ENCODE results near the gene CCL18. TPM values are rescaled to one million over a fixed set of nuclear protein-coding genes. Genes with fewer than 3 reads are reported as not detected.

CCL18 gene
- total and polyA plus RNA-seq, 9 donors: 0.20 to 28.4 (median 0.90) TPM; not detected in 3

DNA sequence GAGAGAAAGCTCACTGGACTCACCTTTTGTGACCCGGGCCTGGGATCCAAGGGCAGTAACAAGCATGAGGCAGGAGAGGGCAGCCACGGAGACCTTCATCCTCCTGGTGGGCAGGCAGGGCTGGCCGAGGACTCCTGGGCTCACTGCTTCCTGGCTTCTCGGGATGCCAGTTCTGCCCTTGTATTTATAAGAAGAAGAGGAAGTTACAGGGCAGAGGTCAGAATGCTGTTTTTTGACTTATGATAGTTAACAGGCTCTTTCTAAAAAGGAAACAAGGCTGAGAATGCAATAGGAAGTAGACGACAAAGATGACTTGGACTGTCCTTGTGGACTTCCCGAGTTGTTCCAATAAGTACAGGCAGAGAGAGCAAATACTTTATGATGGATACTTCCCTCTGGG lies 46.3 kb upstream of the CCL18 start, which contains the start of gene CCL23:
Gene CCL23 (minus strand): TSS at position 174 of the 400 bp plus-strand sequence. CDS start 75 bp downstream, at position 99.
- Histone ChIP-seq H3K27me3 (no peaks in the 10 kb centered on the region), H3K27ac (no peak within 1 kb of the TSS), H3K4me3 (no peak within 1 kb of the TSS), H3K36me3 (no peaks in the 10 kb centered on the region), H3K4me1 (ENCODE audit: insufficient read depth) (no peaks in the 10 kb centered on the region), H3K9me3 (peaks cover 0 to 2% of the 10 kb centered on the region in 2 donors)
- 46 to 55% (median 48%) methylated on average over 6 of the region's 6 CpGs for WGBS, 3 donors
- DNase-seq: no peak
- intact Hi-C loops (cut with DNase I): no loop called here
- TF ChIP-seq POLR2A (IDR thresholded peaks at IDR 0.05) (no peak), EP300 (IDR thresholded peaks at IDR 0.05) (no peak)
- TF ChIP-seq, protein P1, sequence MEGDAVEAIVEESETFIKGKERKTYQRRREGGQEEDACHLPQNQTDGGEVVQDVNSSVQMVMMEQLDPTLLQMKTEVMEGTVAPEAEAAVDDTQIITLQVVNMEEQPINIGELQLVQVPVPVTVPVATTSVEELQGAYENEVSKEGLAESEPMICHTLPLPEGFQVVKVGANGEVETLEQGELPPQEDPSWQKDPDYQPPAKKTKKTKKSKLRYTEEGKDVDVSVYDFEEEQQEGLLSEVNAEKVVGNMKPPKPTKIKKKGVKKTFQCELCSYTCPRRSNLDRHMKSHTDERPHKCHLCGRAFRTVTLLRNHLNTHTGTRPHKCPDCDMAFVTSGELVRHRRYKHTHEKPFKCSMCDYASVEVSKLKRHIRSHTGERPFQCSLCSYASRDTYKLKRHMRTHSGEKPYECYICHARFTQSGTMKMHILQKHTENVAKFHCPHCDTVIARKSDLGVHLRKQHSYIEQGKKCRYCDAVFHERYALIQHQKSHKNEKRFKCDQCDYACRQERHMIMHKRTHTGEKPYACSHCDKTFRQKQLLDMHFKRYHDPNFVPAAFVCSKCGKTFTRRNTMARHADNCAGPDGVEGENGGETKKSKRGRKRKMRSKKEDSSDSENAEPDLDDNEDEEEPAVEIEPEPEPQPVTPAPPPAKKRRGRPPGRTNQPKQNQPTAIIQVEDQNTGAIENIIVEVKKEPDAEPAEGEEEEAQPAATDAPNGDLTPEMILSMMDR (IDR thresholded peaks at IDR 0.05): no peak

DNA sequence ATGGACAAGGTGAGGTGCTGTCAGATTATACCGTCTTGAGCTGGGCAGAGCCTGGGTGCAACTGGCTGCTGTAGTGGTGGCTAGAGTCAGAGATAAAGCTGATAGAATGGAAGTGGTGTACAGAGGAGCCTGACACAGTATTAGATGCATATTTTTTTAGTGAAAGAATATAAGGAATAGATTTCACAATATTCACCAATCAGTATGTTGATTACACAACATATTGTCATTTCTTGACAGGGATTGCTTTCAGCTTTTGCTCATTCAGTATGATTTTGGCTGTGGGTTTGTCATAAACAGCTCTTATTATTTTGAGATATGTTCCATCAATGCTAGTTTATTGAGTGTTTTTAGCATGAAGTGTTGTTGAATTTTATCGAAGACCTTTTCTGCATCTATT lies 44.6 kb upstream of the CCL18 start:
- Histone ChIP-seq H3K4me3 (no peak overlapping the region), H3K36me3 (no peaks in the 10 kb centered on the region), H3K27me3 (no peaks in the 10 kb centered on the region), H3K4me1 (ENCODE audit: insufficient read depth) (no peaks in the 10 kb centered on the region), H3K27ac (no peak overlapping the region), H3K9me3 (peaks cover 0 to 7% of the 10 kb centered on the region in 2 donors)
- TF ChIP-seq POLR2A (IDR thresholded peaks at IDR 0.05): no peak
- TF ChIP-seq, protein P1 (IDR thresholded peaks at IDR 0.05): no peak
- TF ChIP-seq EP300 (IDR thresholded peaks at IDR 0.05): no peak
- no peak for DNase-seq
- intact Hi-C loops (cut with DNase I): no loop called here
- 84 to 93% (median 91%) methylated on average over 2 of the region's 2 CpGs for WGBS, 3 donors

DNA sequence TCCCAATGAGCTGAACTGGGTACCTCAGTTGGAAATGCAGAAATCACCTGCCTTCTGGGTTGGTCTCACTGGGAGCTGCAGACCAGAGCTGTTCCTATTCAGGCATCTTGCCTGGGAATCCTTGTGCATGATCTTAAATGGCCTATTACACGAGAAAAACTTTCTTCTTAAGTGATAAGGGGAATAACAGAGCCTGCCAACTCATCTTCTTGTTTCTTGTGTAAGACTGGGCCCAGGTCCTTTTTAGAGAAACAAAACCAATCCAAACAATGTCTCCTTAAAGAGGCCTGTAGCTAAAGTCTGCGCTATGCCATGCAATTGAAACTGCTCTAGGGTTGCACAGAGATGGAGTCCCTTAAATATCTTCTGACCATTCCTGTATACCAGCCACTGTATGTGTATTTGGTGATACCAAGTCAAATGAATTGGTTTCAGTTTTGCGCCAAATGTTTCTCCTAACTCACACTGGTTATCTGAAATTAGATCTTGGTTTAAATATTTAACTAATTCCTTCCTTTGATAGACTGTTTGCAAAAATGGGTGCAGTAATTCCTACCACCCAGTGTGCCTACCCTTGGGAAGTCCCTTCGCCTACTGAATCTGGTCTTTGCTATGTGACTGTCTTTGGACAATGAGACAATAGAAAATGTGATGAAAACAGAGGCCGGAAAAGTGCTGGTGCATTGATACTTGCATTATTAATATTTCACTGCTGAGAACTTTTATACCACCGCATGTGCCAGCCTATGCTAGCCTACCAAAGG lies 39.8 kb upstream of the CCL18 start:
- intact Hi-C loops (cut with DNase I): no loop called here
- peaks cover 0 to 7% of the 10 kb centered on the region in 2 donors for H3K9me3 ChIP-seq
- no peak overlapping the region for H3K4me3 ChIP-seq
- H3K27ac ChIP-seq: no peak overlapping the region
- no peaks in the 10 kb centered on the region for H3K4me1 ChIP-seq (ENCODE audit: insufficient read depth)
- TF ChIP-seq, protein P1 (IDR thresholded peaks at IDR 0.05): no peak
- DNase-seq: no peak
- no peaks in the 10 kb centered on the region for H3K36me3 ChIP-seq
- WGBS, 3 donors: 77 to 82% (median 82%) methylated on average over 6 of the region's 6 CpGs
- H3K27me3 ChIP-seq: no peaks in the 10 kb centered on the region

DNA sequence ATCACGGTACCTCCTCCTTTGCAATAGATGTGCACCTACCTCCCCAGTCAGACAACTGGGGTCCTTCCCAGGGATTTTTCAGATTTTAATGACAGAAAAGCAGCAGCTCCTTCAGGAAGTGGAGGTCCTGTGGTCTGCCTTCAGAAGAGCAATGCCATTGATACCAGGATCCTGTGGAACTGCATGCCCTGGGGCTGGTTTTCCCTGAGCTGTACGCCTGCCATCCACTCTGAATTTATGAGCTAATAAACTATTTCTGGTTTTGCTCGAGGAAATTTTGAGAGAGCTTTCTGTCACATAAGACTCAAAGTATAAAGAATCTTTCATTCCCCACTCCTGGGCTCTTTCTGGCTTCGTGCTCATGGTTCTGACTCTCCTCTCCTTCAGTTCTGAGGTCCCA lies 36.3 kb upstream of the CCL18 start:
- Histone ChIP-seq H3K4me1 (ENCODE audit: insufficient read depth) (no peaks in the 10 kb centered on the region), H3K36me3 (no peaks in the 10 kb centered on the region), H3K27ac (no peak overlapping the region), H3K9me3 (peaks cover 0 to 6% of the 10 kb centered on the region in 2 donors), H3K4me3 (no peak overlapping the region), H3K27me3 (no peaks in the 10 kb centered on the region)
- intact Hi-C loops (cut with DNase I): no loop called here
- WGBS, 3 donors: 43 to 55% (median 47%) methylated on average over 4 of the region's 4 CpGs
- no peak for DNase-seq
- TF ChIP-seq POLR2A (IDR thresholded peaks at IDR 0.05) (no peak), EP300 (IDR thresholded peaks at IDR 0.05) (no peak)
- TF ChIP-seq, protein P1 (IDR thresholded peaks at IDR 0.05): no peak
